IMR-90 (cell line): ENCODE results near the gene ZMIZ1. TPM values are rescaled to one million over a fixed set of nuclear protein-coding genes. Genes with fewer than 3 reads are reported as not detected.

ENCODE experiments used
- ATAC-seq: fragments of 200-7000 bp; cut with Tn5 transposase; 2 replicates; pipeline ENCODE4 v1.9.1; 2020; ENCODE audit warnings: low read depth, mild to moderate bottlenecking, moderate library complexity
- BruUV-seq: library from RNA; stranded (reverse); fragments of 400-500 nt; replicated peaks from 2 replicates; lab custom pipeline; 2021; lab: Mats Ljungman, UMichigan
- CTCF ChIA-PET: fragments of 300-600 bp; formaldehyde crosslinking; extraction: SDS; loops from one replicate; lab custom pipeline; 2021; ENCODE audit warnings: antibody characterized with exemption; lab: Yijun Ruan, JAX
- POLR2A ChIA-PET: fragments of 300-600 bp; sonication (Branson Sonifier 250); formaldehyde crosslinking; loops from one replicate; lab custom pipeline; 2022; ENCODE audit warnings: antibody characterized with exemption; ENCODE audit not compliant: unreplicated experiment; lab: Charles Lee
- DNase-seq: peaks from one replicate; pipeline ENCODE4 v3.0.0; 2013
- H2AFZ ChIP-seq: replicated peaks from 2 replicates; pipeline ENCODE3; 2013; ENCODE audit warnings: low read length, mild to moderate bottlenecking; ENCODE audit not compliant: poor library complexity
- H2AK5ac ChIP-seq: 2 replicates; pipeline ENCODE4 v1.6.1; 2013; ENCODE audit warnings: low read depth, low read length, inconsistent platforms
- H2AK9ac ChIP-seq: replicated peaks from 2 replicates; pipeline ENCODE3; 2013; ENCODE audit warnings: mild to moderate bottlenecking, low read depth, low read length, moderate library complexity; ENCODE audit not compliant: poor library complexity
- H2BK120ac ChIP-seq: 2 replicates; pipeline ENCODE4 v1.6.1; 2013; ENCODE audit warnings: low read depth, low read length, inconsistent platforms
- H2BK15ac ChIP-seq: 3 replicates; pipeline ENCODE4 v1.6.1; 2013; ENCODE audit warnings: low read depth, low read length, inconsistent platforms
- H2BK20ac ChIP-seq: 2 replicates; pipeline ENCODE4 v1.6.1; 2013; ENCODE audit warnings: low read depth, mild to moderate bottlenecking, inconsistent platforms, low read length, moderate library complexity
- H2BK5ac ChIP-seq: 2 replicates; pipeline ENCODE4 v1.6.1; 2013; ENCODE audit warnings: mild to moderate bottlenecking, low read depth, low read length, inconsistent platforms; ENCODE audit not compliant: poor library complexity, severe bottlenecking
- H3K14ac ChIP-seq: replicated peaks from 2 replicates; pipeline ENCODE4 v1.6.1; 2013; ENCODE audit warnings: low read depth, low read length, inconsistent platforms
- H3K18ac ChIP-seq: 2 replicates; pipeline ENCODE4 v1.6.1; 2013; ENCODE audit warnings: low read depth, low read length, control low read depth
- H3K23ac ChIP-seq: 2 replicates; pipeline ENCODE4 v1.6.1; 2013; ENCODE audit warnings: low read depth, low read length, inconsistent platforms
- H3K27ac ChIP-seq: 2 replicates; pipeline ENCODE4 v1.5.1; 2013; ENCODE audit warnings: mild to moderate bottlenecking, control low read depth, low read length; ENCODE audit not compliant: insufficient read depth
- H3K27me3 ChIP-seq: 2 replicates; pipeline ENCODE4 v1.6.1; 2013; ENCODE audit warnings: low read length; ENCODE audit not compliant: control insufficient read depth, insufficient read depth
- H3K36me3 ChIP-seq: 2 replicates; pipeline ENCODE4 v1.6.1; 2013; ENCODE audit warnings: low read length, mixed read lengths; ENCODE audit not compliant: control insufficient read depth, insufficient read depth
- H3K4ac ChIP-seq: 2 replicates; pipeline ENCODE4 v1.6.1; 2013; ENCODE audit warnings: low read depth, low read length, inconsistent platforms
- H3K4me1 ChIP-seq: 2 replicates; pipeline ENCODE4 v1.6.1; 2013; ENCODE audit warnings: low read length, mixed read lengths; ENCODE audit not compliant: control insufficient read depth, insufficient read depth
- H3K4me2 ChIP-seq: 2 replicates; pipeline ENCODE4 v1.6.1; 2013; ENCODE audit warnings: low read depth, mild to moderate bottlenecking, control low read depth, low read length, moderate library complexity
- H3K4me3 ChIP-seq: 2 replicates; pipeline ENCODE4 v1.5.1; 2013; ENCODE audit warnings: low read depth, mild to moderate bottlenecking, control low read depth, low read length, moderate library complexity; ENCODE audit not compliant: insufficient read depth
- H3K56ac ChIP-seq: 2 replicates; pipeline ENCODE4 v1.6.1; 2013; ENCODE audit warnings: low read length, inconsistent platforms; ENCODE audit not compliant: insufficient read depth; ENCODE audit errors: extremely low read depth
- H3K79me1 ChIP-seq, 2 experiments: 2 replicates each; pipeline ENCODE4 v1.6.1; 2013; ENCODE audit warnings: low read length in 2 of 2, inconsistent platforms in 1 of 2, low read depth in 1 of 2
- H3K9ac ChIP-seq: 2 replicates; pipeline ENCODE4 v1.6.1; 2013; ENCODE audit warnings: low read depth, low read length, control low read depth
- H3K9me1 ChIP-seq: 2 replicates; pipeline ENCODE4 v1.6.1; 2013; ENCODE audit warnings: low read length, inconsistent platforms; ENCODE audit not compliant: insufficient read depth
- H3K9me3 ChIP-seq: 2 replicates; pipeline ENCODE4 v1.6.1; 2013; ENCODE audit warnings: low read length; ENCODE audit not compliant: control insufficient read depth, insufficient read depth
- H4K20me1 ChIP-seq: 2 replicates; pipeline ENCODE4 v1.6.1; 2013; ENCODE audit warnings: low read length, inconsistent platforms; ENCODE audit not compliant: insufficient read depth
- H4K5ac ChIP-seq: 2 replicates; pipeline ENCODE4 v1.6.1; 2013; ENCODE audit warnings: mild to moderate bottlenecking, low read depth, low read length, control low read depth
- H4K8ac ChIP-seq, 2 experiments: 2 replicates each; pipeline ENCODE4 v1.6.1; 2013; ENCODE audit warnings: low read depth in 2 of 2, low read length in 2 of 2, control low read depth in 1 of 2, inconsistent platforms in 1 of 2
- H4K91ac ChIP-seq: 2 replicates; pipeline ENCODE4 v1.6.1; 2013; ENCODE audit warnings: low read depth, low read length, inconsistent platforms; ENCODE audit not compliant: insufficient read depth
- BHLHE40 ChIP-seq: fragments of 150-350 bp; IDR thresholded peaks from 2 replicates; pipeline ENCODE4 v1.6.1; 2016; ENCODE audit warnings: mild to moderate bottlenecking, low read depth, low read length
- CHD1 ChIP-seq: IDR thresholded peaks from 2 replicates; pipeline ENCODE4 v1.6.1; 2012; ENCODE audit warnings: low read depth, low read length, improper control_type of control experiment
- CTCF ChIP-seq: conservative IDR thresholded peaks from 2 replicates; pipeline ENCODE4 v1.5.1; 2012; ENCODE audit warnings: mild to moderate bottlenecking, low read depth, low read length, improper control_type of control experiment
- ELK1 ChIP-seq: fragments of 150-350 bp; IDR thresholded peaks from 2 replicates; pipeline ENCODE4 v1.6.1; 2016; ENCODE audit warnings: low read depth, mild to moderate bottlenecking, low read length, moderate library complexity, borderline replicate concordance
- FOS ChIP-seq: fragments of 150-350 bp; IDR thresholded peaks from 2 replicates; pipeline ENCODE4 v1.6.1; 2016; ENCODE audit warnings: low read depth, low read length
- MAFK ChIP-seq: IDR thresholded peaks from 2 replicates; pipeline ENCODE4 v1.6.1; 2012; ENCODE audit warnings: low read depth, low read length, improper control_type of control experiment
- MAZ ChIP-seq: IDR thresholded peaks from 2 replicates; pipeline ENCODE4 v1.6.1; 2012; ENCODE audit warnings: low read depth, mild to moderate bottlenecking, low read length, improper control_type of control experiment, moderate library complexity, borderline replicate concordance
- MXI1 ChIP-seq: IDR thresholded peaks from 2 replicates; pipeline ENCODE4 v1.6.1; 2012; ENCODE audit warnings: low read depth, mild to moderate bottlenecking, low read length, moderate library complexity, borderline replicate concordance
- POLR2A ChIP-seq: IDR thresholded peaks from 2 replicates; pipeline ENCODE4 v1.6.1; 2012; ENCODE audit warnings: mild to moderate bottlenecking, low read depth, low read length
- RAD21 ChIP-seq: IDR thresholded peaks from 2 replicates; pipeline ENCODE4 v1.6.1; 2012; ENCODE audit warnings: low read length, improper control_type of control experiment
- RCOR1 ChIP-seq: IDR thresholded peaks from 2 replicates; pipeline ENCODE4 v1.6.1; 2012; ENCODE audit warnings: mild to moderate bottlenecking, low read length, improper control_type of control experiment; ENCODE audit not compliant: insufficient replicate concordance
- RFX5 ChIP-seq: IDR thresholded peaks from 2 replicates; pipeline ENCODE4 v1.8.0; 2012; ENCODE audit warnings: low read depth, mild to moderate bottlenecking, low read length, moderate library complexity
- SMC3 ChIP-seq: fragments of 150-350 bp; IDR thresholded peaks from 2 replicates; pipeline ENCODE4 v1.6.1; 2016; ENCODE audit warnings: low read depth, mild to moderate bottlenecking, antibody characterized with exemption, low read length, moderate library complexity
- USF2 ChIP-seq: fragments of 150-350 bp; IDR thresholded peaks from 2 replicates; pipeline ENCODE4 v1.6.1; 2017; ENCODE audit warnings: mild to moderate bottlenecking, antibody characterized with exemption, low read length, low read depth
- WGBS, 2 experiments: methylation state at CpG; one replicate each; pipeline versions ENCODE4 v1.1.5 to v1.1.7; 2013; ENCODE audit warnings: missing lambda C conversion rate in 2 of 2; ENCODE audit not compliant: insufficient read length in 1 of 2; ENCODE audit errors: extremely low coverage in 2 of 2; 5-methylcytosine and 5-hydroxymethylcytosine counted together
- dilution Hi-C: fragments of 300-500 bp; cut with HindIII; formaldehyde crosslinking; loops from one replicate; pipeline ENCODE4 v1.14.3; 2018; ENCODE audit warnings: low sequenced_read_pairs; ENCODE audit not compliant: unreplicated experiment
- in situ Hi-C: fragments of 300-500 bp; cut with MboI; formaldehyde crosslinking; loops from 3 replicates; pipeline ENCODE4 v1.14.3; 2019; ENCODE audit warnings: low sequenced_read_pairs, inconsistent platforms, mixed read lengths
- intact Hi-C: fragments of 100-400 bp; cut with micrococcal nuclease; formaldehyde crosslinking; loops from 2 replicates; pipeline ENCODE4 v1.10.0; 2022
- polyA plus RNA-seq, 3 experiments: library from polyadenylated mRNA; depleted of rRNA; stranded (reverse); fragments of >200 nt; gene quantifications; 2 replicates each; pipeline ENCODE4 v1.2.3, GENCODE V29; 2012; ENCODE audit warnings: low replicate concordance in 1 of 3
- total RNA-seq: library from RNA; depleted of rRNA; stranded (reverse); fragments of >200 nt; gene quantifications from 2 replicates; pipeline ENCODE4 v1.2.3, GENCODE V29; 2012

The ZMIZ1 gene
- total and polyA plus RNA-seq, 2 of the 4 experiments (the other 2 are of a cell fraction), result 6.6 to 48.7 TPM

- H2AK9ac ChIP-seq, result peak overlapping the region; percentile 37
- peaks cover 2 to 65% of the 10 kb centered on the region in 2 experiments; a peak in 2 of 4 replicates for H3K79me1 ChIP-seq
- H2AFZ ChIP-seq, result no peak overlapping the region
- DNase-seq (no peak), ATAC-seq (no peak)
- no peak for TF ChIP-seq SMC3
- TF ChIP-seq RCOR1, result no peak
- no peak for TF ChIP-seq RFX5
- TF ChIP-seq USF2, result no peak
- no peak for TF ChIP-seq CHD1
- peak; percentile 31 for TF ChIP-seq RAD21
- TF ChIP-seq CTCF, result 0 out of 2 replicates have a peak, but pooled peaks have one; percentile 26
- no peak for TF ChIP-seq MAZ
- TF ChIP-seq MAFK, result no peak
- TF ChIP-seq POLR2A, result no peak
- TF ChIP-seq MXI1, result no peak
- TF ChIP-seq ELK1, result no peak
- no peak for TF ChIP-seq FOS
- no peak for TF ChIP-seq BHLHE40
- POLR2A ChIA-PET, result no interaction called here
- no peak overlapping the region for H3K4me3 ChIP-seq
- H4K20me1 ChIP-seq, result peaks cover 82% of the 10 kb centered on the region
- H2BK5ac ChIP-seq, result peak overlapping the region; percentile 4
- H3K9me3 ChIP-seq, result no peaks in the 10 kb centered on the region
- peak overlapping the region; percentile 52 for H3K4ac ChIP-seq
- peaks cover 52% of the 10 kb centered on the region for H3K4me1 ChIP-seq
- no peak overlapping the region for H3K56ac ChIP-seq
- peak overlapping the region; percentile 48 for H2BK20ac ChIP-seq
- peak overlapping the region; percentile 82 for H3K14ac ChIP-seq
- in situ Hi-C loops (loop anchor here (5.0 to 10.0 kb wide), 2 partner anchors 64 to 1028 kb away; no protein-coding TSS in a partner anchor), dilution Hi-C loops (no loop called here), intact Hi-C loops (loop anchor here (5.0 kb wide), 3 partner anchors 39 to 104 kb away; no protein-coding TSS in a partner anchor)
- H2AK5ac ChIP-seq, result peak overlapping the region; percentile 84
- H3K18ac ChIP-seq, result no peak overlapping the region; the same call in 1 of the 2 replicates
- H2BK15ac ChIP-seq, result peak overlapping the region; percentile 25; the same call in 1 of the 3 replicates
- peak overlapping the region; percentile 24 for H4K91ac ChIP-seq
- H3K27ac ChIP-seq, result peak overlapping the region; percentile 37; the same call in 1 of the 2 replicates
- H3K36me3 ChIP-seq, result no peaks in the 10 kb centered on the region
- no TSS peak for BruUV-seq
- H2BK120ac ChIP-seq, result peak overlapping the region; percentile 44; the same call in 1 of the 2 replicates
- no peaks in the 10 kb centered on the region for H3K27me3 ChIP-seq
- peak overlapping the region; percentile 14; the same call in 1 of the 2 replicates for H3K23ac ChIP-seq
- peak overlapping the region; percentile 45 to 67; a peak in 2 of 4 replicates for H4K8ac ChIP-seq
- H3K4me2 ChIP-seq, result peak overlapping the region; percentile 57
- CTCF ChIA-PET, result interaction anchor here (1.5 kb wide), 1 partner anchor 122 kb away, joined by 4 read pairs; no protein-coding TSS in a partner anchor
- H4K5ac ChIP-seq, result no peak overlapping the region
- 90% methylated on average over 2 of the region's 4 CpGs; no CpG with 5 or more reads in 1 of the 2 experiments for WGBS, 2 experiments
- H3K9ac ChIP-seq, result no peak overlapping the region
- peaks cover 49% of the 10 kb centered on the region for H3K9me1 ChIP-seq
Observed at GRCh38 chr10:79072994-79073645, 4.4 kb downstream of the ZMIZ1 start.
